Measurements from ENCODE around the gene PASK. TPM values are rescaled to one million over a fixed set of nuclear protein-coding genes. Genes with fewer than 3 reads are reported as not detected.

Gene PASK
- total RNA-seq, 1 donor from 2014 or later = 60.4 TPM

- no peak for TF ChIP-seq CTCF (IDR thresholded peaks at IDR 0.05; ENCODE audit: unreplicated experiment)
- Mint-ChIP-seq H3K27me3 (no peaks in the 10 kb centered on the region), H3K4me3 (ENCODE audit: low read depth) (no peak overlapping the region), H3K4me1 (ENCODE audit: low read depth) (no peaks in the 10 kb centered on the region), H3K9me3 (ENCODE audit: low read depth) (no peaks in the 10 kb centered on the region), H3K36me3 (ENCODE audit: insufficient read depth) (peaks cover 16% of the 10 kb centered on the region), H3K27ac (no peak overlapping the region)
- DNase-seq (ENCODE audit: low spot score, unreplicated experiment) = no peak
Observed at GRCh38 chr2:241121008-241121407, 28.3 kb downstream of the PASK start.

- Mint-ChIP-seq H3K4me1 (ENCODE audit: low read depth) (no peaks in the 10 kb centered on the region), H3K27me3 (no peaks in the 10 kb centered on the region), H3K27ac (no peak overlapping the region), H3K4me3 (ENCODE audit: low read depth) (no peak overlapping the region), H3K9me3 (ENCODE audit: low read depth) (no peaks in the 10 kb centered on the region), H3K36me3 (ENCODE audit: insufficient read depth) (peaks cover 16% of the 10 kb centered on the region)
- no peak for TF ChIP-seq CTCF (IDR thresholded peaks at IDR 0.05; ENCODE audit: unreplicated experiment)
- no peak for DNase-seq (ENCODE audit: low spot score, unreplicated experiment)
Observed at GRCh38 chr2:241120440-241120839, 28.8 kb downstream of the PASK start.

- DNase-seq (ENCODE audit: low spot score, unreplicated experiment) = no peak
- Mint-ChIP-seq H3K27ac (no peak overlapping the region), H3K4me1 (ENCODE audit: low read depth) (no peaks in the 10 kb centered on the region), H3K27me3 (no peaks in the 10 kb centered on the region), H3K9me3 (ENCODE audit: low read depth) (no peaks in the 10 kb centered on the region), H3K36me3 (ENCODE audit: insufficient read depth) (peaks cover 18% of the 10 kb centered on the region), H3K4me3 (ENCODE audit: low read depth) (no peak overlapping the region)
- no peak for TF ChIP-seq CTCF (IDR thresholded peaks at IDR 0.05; ENCODE audit: unreplicated experiment)
Observed at GRCh38 chr2:241118737-241119505, 30.4 kb downstream of the PASK start.

- Mint-ChIP-seq H3K9me3 (ENCODE audit: low read depth) (no peaks in the 10 kb centered on the region), H3K27me3 (no peaks in the 10 kb centered on the region), H3K4me3 (ENCODE audit: low read depth) (no peak overlapping the region), H3K4me1 (ENCODE audit: low read depth) (no peaks in the 10 kb centered on the region), H3K27ac (peak overlapping the region; percentile 66), H3K36me3 (ENCODE audit: insufficient read depth) (peaks cover 18% of the 10 kb centered on the region)
- TF ChIP-seq CTCF (IDR thresholded peaks at IDR 0.05; ENCODE audit: unreplicated experiment) = no peak
- DNase-seq (ENCODE audit: low spot score, unreplicated experiment) = no peak
Observed at GRCh38 chr2:241116606-241117560, 32.4 kb downstream of the PASK start.

GRCh38 chr2:241115361-241115760, 33.9 kb downstream of the PASK start:
- H3K9me3 Mint-ChIP-seq (ENCODE audit: low read depth) = no peaks in the 10 kb centered on the region
- DNase-seq (ENCODE audit: low spot score, unreplicated experiment) = no peak
- TF ChIP-seq CTCF (IDR thresholded peaks at IDR 0.05; ENCODE audit: unreplicated experiment) = no peak
- no peaks in the 10 kb centered on the region for H3K4me1 Mint-ChIP-seq (ENCODE audit: low read depth)
- H3K36me3 Mint-ChIP-seq (ENCODE audit: insufficient read depth) = peaks cover 11% of the 10 kb centered on the region
- H3K4me3 Mint-ChIP-seq (ENCODE audit: low read depth) = no peak overlapping the region
- no peaks in the 10 kb centered on the region for H3K27me3 Mint-ChIP-seq
- no peak overlapping the region for H3K27ac Mint-ChIP-seq
